K562 (cell line): Measurements from ENCODE around the gene MLC1. TPM values are rescaled to one million over a fixed set of nuclear protein-coding genes. Genes with fewer than 3 reads are reported as not detected.

ENCODE experiments used
- ATAC-seq: fragments of 200-7000 bp; cut with Tn5 transposase; 3 replicates; pipeline ENCODE4 v1.9.1; 2020; ENCODE audit warnings: moderate library complexity
- BruUV-seq: library from RNA; stranded (reverse); fragments of 400-500 nt; replicated peaks from 2 replicates; lab custom pipeline; 2021; lab: Mats Ljungman, UMichigan
- CTCF ChIA-PET: fragments of 300-600 bp; formaldehyde crosslinking; extraction: SDS; loops from one replicate; lab custom pipeline; 2021; ENCODE audit warnings: low intra/inter-chr PET ratio; lab: Yijun Ruan, JAX
- POLR2A ChIA-PET: fragments of 300-600, 350-650 bp; sonication (Branson Sonifier 250); formaldehyde crosslinking; extraction: SDS; loops from one replicate; lab custom pipeline; 2021; ENCODE audit warnings: antibody characterized with exemption, inconsistent platforms; lab: Yijun Ruan, JAX
- DNase-seq, 4 experiments: peaks; one replicate each; pipeline versions ENCODE4 v3.0.0 to v3.0.0-alpha.2; 2011 to 2018; ENCODE audit warnings: low spot score in 3 of 4, mixed read lengths in 3 of 4; ENCODE audit errors: extremely low read depth in 1 of 4
- FAIRE-seq: peaks from 2 replicates; lab custom pipeline; 2011; peaks lifted over from hg19 to GRCh38; lab: Jason Lieb, UNC
- H2AFZ ChIP-seq: 2 replicates; pipeline ENCODE4 v1.6.0; 2011; ENCODE audit warnings: low read depth, low read length, control low read depth, inconsistent platforms
- H3K27ac ChIP-seq: fragments of 200-600 bp; 3 replicates; pipeline ENCODE4 v1.8.0; 2011; ENCODE audit warnings: low read depth, mild to moderate bottlenecking, control low read depth, inconsistent platforms, low read length, moderate library complexity, mixed read lengths; ENCODE audit errors: extremely low read depth
- H3K27me3 ChIP-seq, 2 experiments: fragments of 300-600 bp in 1 of 2; 2 replicates in 1 of 2; 3 replicates in 1 of 2; pipeline versions ENCODE4 v1.6.0 to v1.8.0; 2011; ENCODE audit warnings: inconsistent platforms in 2 of 2, low read length in 2 of 2, mild to moderate bottlenecking in 1 of 2, mixed read lengths in 1 of 2, moderate library complexity in 1 of 2; ENCODE audit not compliant: control insufficient read depth in 2 of 2, insufficient read depth in 2 of 2
- H3K36me3 ChIP-seq: fragments of 300-600 bp; 3 replicates; pipeline ENCODE4 v1.8.0; 2011; ENCODE audit warnings: mild to moderate bottlenecking, low read length, inconsistent platforms; ENCODE audit not compliant: control insufficient read depth, insufficient read depth
- H3K4me1 ChIP-seq, 2 experiments: fragments of 200-600 bp in 1 of 2; replicated peaks in 1 of 2; 2 replicates in 1 of 2; 3 replicates in 1 of 2; pipeline versions ENCODE4 v1.5.1 to v1.8.0; 2011; ENCODE audit warnings: inconsistent platforms in 2 of 2, low read length in 2 of 2, mild to moderate bottlenecking in 1 of 2, mixed read lengths in 1 of 2, moderate library complexity in 1 of 2; ENCODE audit not compliant: control insufficient read depth in 2 of 2, insufficient read depth in 2 of 2
- H3K4me2 ChIP-seq: 2 replicates; pipeline ENCODE4 v1.6.1; 2011; ENCODE audit warnings: low read length, control low read depth, inconsistent platforms, mixed read lengths; ENCODE audit not compliant: insufficient read depth
- H3K4me3 ChIP-seq: fragments of 200-600 bp; sonication (generic), shearing (Covaris generic); 2 replicates; pipeline ENCODE4 v1.5.1; 2016; ENCODE audit warnings: control low read depth, inconsistent platforms
- H3K79me2 ChIP-seq: fragments of 200-600 bp; 3 replicates; pipeline ENCODE4 v1.8.0; 2011; ENCODE audit warnings: low read length, inconsistent platforms; ENCODE audit not compliant: control insufficient read depth, insufficient read depth
- H3K9ac ChIP-seq, 2 experiments: 2 replicates each; pipeline versions ENCODE4 v1.6.0 to v1.6.1; 2011; ENCODE audit warnings: low read depth in 2 of 2, low read length in 2 of 2, control low read depth in 1 of 2, inconsistent platforms in 1 of 2, mild to moderate bottlenecking in 1 of 2, mixed read lengths in 1 of 2; ENCODE audit not compliant: insufficient read depth in 1 of 2
- H3K9me1 ChIP-seq: one replicate; pipeline ENCODE4 v1.6.0; 2011; ENCODE audit warnings: inconsistent platforms, mild to moderate bottlenecking, low read length, moderate library complexity; ENCODE audit not compliant: control insufficient read depth, insufficient read depth
- H3K9me3 ChIP-seq: replicated peaks from 2 replicates; pipeline ENCODE4 v1.5.1; 2011; ENCODE audit warnings: low read depth, low read length, inconsistent platforms; ENCODE audit not compliant: control insufficient read depth, insufficient read depth
- H4K20me1 ChIP-seq: replicated peaks from 2 replicates; pipeline ENCODE4 v1.6.1; 2011; ENCODE audit warnings: low read length, inconsistent platforms, mixed read lengths; ENCODE audit not compliant: control insufficient read depth, insufficient read depth
- CBFA2T2 ChIP-seq: fragments of 450-650 bp; conservative IDR thresholded peaks from 2 replicates; pipeline ENCODE4 v1.6.1; 2017; ENCODE audit warnings: mild to moderate bottlenecking
- COPS2 ChIP-seq: fragments of 450-650 bp; conservative IDR thresholded peaks from 2 replicates; pipeline ENCODE4 v1.6.1; 2016; ENCODE audit warnings: mild to moderate bottlenecking, moderate library complexity
- DLX4 ChIP-seq: fragments of 250-450 bp; sonication (Bioruptor Pico); IDR thresholded peaks from 2 replicates; pipeline ENCODE4 v1.6.1; 2021; ENCODE audit warnings: mild to moderate bottlenecking
- GABPA ChIP-seq: fragments of 200-800 bp; sonication (Bioruptor generic); conservative IDR thresholded peaks from 2 replicates; pipeline ENCODE4 v1.6.1; 2016; ENCODE audit warnings: low read depth, missing genetic modification characterization, missing compliant biosample characterization
- ILF3 ChIP-seq: fragments of 450-650 bp; IDR thresholded peaks from 2 replicates; pipeline ENCODE4 v1.6.1; 2018; ENCODE audit warnings: antibody characterized with exemption, mild to moderate bottlenecking, moderate library complexity, borderline replicate concordance
- PTTG1 ChIP-seq: fragments of 450-650 bp; IDR thresholded peaks from 2 replicates; pipeline ENCODE4 v1.6.1; 2016; ENCODE audit warnings: low read depth, mild to moderate bottlenecking, missing genetic modification characterization, missing compliant biosample characterization
- RBM39 ChIP-seq: fragments of 200-400 bp; formaldehyde crosslinking; optimal IDR thresholded peaks from 2 replicates; pipeline ENCODE3; 2018; ENCODE audit warnings: low read depth, low read length
- SMAD3 ChIP-seq: fragments of 450-650 bp; formaldehyde crosslinking; conservative IDR thresholded peaks from 2 replicates; pipeline ENCODE4 v1.4.0; 2020; ENCODE audit warnings: mild to moderate bottlenecking
- STAT5A ChIP-seq: IDR thresholded peaks from 2 replicates; pipeline ENCODE4 v1.6.1; 2012; ENCODE audit warnings: low read length, inconsistent platforms, borderline replicate concordance
- ZC3H8 ChIP-seq: fragments of 450-650 bp; IDR thresholded peaks from 2 replicates; pipeline ENCODE4 v1.6.1; 2017
- ZKSCAN8 ChIP-seq: fragments of 200-800 bp; sonication (Bioruptor generic); IDR thresholded peaks from 2 replicates; pipeline ENCODE4 v1.6.1; 2016; ENCODE audit warnings: missing genetic modification characterization, missing compliant biosample characterization
- ZNF184 ChIP-seq: sonication (generic); formaldehyde crosslinking; IDR thresholded peaks from 2 replicates; pipeline ENCODE4 v1.5.0; 2020; ENCODE audit warnings: missing genetic modification reagents
- ZNF324 ChIP-seq: fragments of 250-450 bp; sonication (Bioruptor Pico); IDR thresholded peaks from 2 replicates; pipeline ENCODE4 v1.4.0; 2020; ENCODE audit warnings: mild to moderate bottlenecking
- WGBS: fragments of 100-300 bp; shearing (Covaris generic); methylation state at CpG from one replicate; pipeline ENCODE4 v1.1.6; 2016; ENCODE audit warnings: low coverage, mixed read lengths; ENCODE audit not compliant: insufficient coverage; ENCODE audit errors: missing lambda C conversion rate; 5-methylcytosine and 5-hydroxymethylcytosine counted together
- in situ Hi-C: fragments of 300-500 bp; cut with MboI; formaldehyde crosslinking; loops from 4 replicates; pipeline ENCODE4 v1.15.0; 2018; ENCODE audit warnings: inconsistent platforms, mixed read lengths
- intact Hi-C: fragments of 100-400 bp; cut with micrococcal nuclease; formaldehyde crosslinking; loops from 2 replicates; pipeline ENCODE4 v1.14.2; 2022
- polyA plus RNA-seq, 8 experiments: library from polyadenylated mRNA; depleted of rRNA in 4 of 8; stranded (reverse) in 5 of 8; unstranded in 3 of 8; fragments of >200 nt; fragmentation: Nextera tagmentation in 2 of 8; fragmentation: Illumina TruSeq in 1 of 8; extraction: Ambion mirVana in 2 of 8; extraction: Trizol in 1 of 8; gene quantifications; 2 replicates each; pipeline versions ENCODE4 v1.2.1 to v1.2.3, GENCODE V29; 2011 to 2014; ENCODE audit warnings: inconsistent platforms in 1 of 8, missing spikeins in 1 of 8
- total RNA-seq, 7 experiments: library from RNA; depleted of rRNA in 6 of 7; stranded (reverse); fragments of >200 nt in 6 of 7; fragmentation: Illumina TruSeq in 2 of 7; extraction: Trizol in 2 of 7; gene quantifications; 2 replicates each; pipeline versions ENCODE4 v1.2.1 to v1.2.3, GENCODE V29; 2011 to 2021; ENCODE audit warnings: low replicate concordance in 1 of 7
- TF ChIP-seq, protein P1 (sequence below): fragments of 250-450 bp; sonication (Bioruptor Pico); IDR thresholded peaks from 2 replicates; pipeline ENCODE4 v1.4.0; 2020
- TF ChIP-seq, protein P2 (sequence below): fragments of 450-650 bp; IDR thresholded peaks from 2 replicates; pipeline ENCODE4 v1.6.1; 2018; ENCODE audit warnings: mild to moderate bottlenecking, low read depth; ENCODE audit not compliant: partially characterized antibody

MLC1 gene
- total and polyA plus RNA-seq, 9 of the 15 experiments (the other 6 are each of a cell fraction or from before 2014, with no cell fraction given) = 0.06 to 0.98 (median 0.39) TPM

GRCh38 chr22:50125029-50125428, 39.8 kb upstream of the MLC1 start (continued):
- TF ChIP-seq, protein P1, sequence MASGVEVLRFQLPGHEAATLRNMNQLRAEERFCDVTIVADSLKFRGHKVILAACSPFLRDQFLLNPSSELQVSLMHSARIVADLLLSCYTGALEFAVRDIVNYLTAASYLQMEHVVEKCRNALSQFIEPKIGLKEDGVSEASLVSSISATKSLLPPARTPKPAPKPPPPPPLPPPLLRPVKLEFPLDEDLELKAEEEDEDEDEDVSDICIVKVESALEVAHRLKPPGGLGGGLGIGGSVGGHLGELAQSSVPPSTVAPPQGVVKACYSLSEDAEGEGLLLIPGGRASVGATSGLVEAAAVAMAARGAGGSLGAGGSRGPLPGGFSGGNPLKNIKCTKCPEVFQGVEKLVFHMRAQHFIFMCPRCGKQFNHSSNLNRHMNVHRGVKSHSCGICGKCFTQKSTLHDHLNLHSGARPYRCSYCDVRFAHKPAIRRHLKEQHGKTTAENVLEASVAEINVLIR (CRISPR knock-in tag) = no peak
- no peak for TF ChIP-seq GABPA (tag)
- no peak for TF ChIP-seq COPS2
- TF ChIP-seq, all 486 proteins: peak for 0

GRCh38 chr22:50123119-50123518, 37.9 kb upstream of the MLC1 start:
- in situ Hi-C loops (no loop called here), intact Hi-C loops (no loop called here)
- peaks cover 3% of the 10 kb centered on the region for H3K9me1 ChIP-seq
- ATAC-seq (no peak), FAIRE-seq (no peak), DNase-seq (no peak)
- POLR2A ChIA-PET = no interaction called here
- no peaks in the 10 kb centered on the region for H3K79me2 ChIP-seq
- peaks cover 10 to 19% of the 10 kb centered on the region in 2 experiments for H3K4me1 ChIP-seq
- no TSS peak for BruUV-seq
- no peaks in the 10 kb centered on the region for H3K27me3 ChIP-seq
- H4K20me1 ChIP-seq = no peaks in the 10 kb centered on the region
- no peak overlapping the region for H2AFZ ChIP-seq
- no peak overlapping the region for H3K9ac ChIP-seq
- H3K36me3 ChIP-seq = no peaks in the 10 kb centered on the region; the same call in 2 of the 3 replicates
- no CpG with 5 or more reads among the region's 4 CpGs for WGBS
- CTCF ChIA-PET = no interaction called here
- H3K27ac ChIP-seq = no peak overlapping the region
- H3K4me3 ChIP-seq = no peak overlapping the region
- H3K9me3 ChIP-seq = peaks cover 2% of the 10 kb centered on the region; the same call in 1 of the 2 replicates
- H3K4me2 ChIP-seq = no peak overlapping the region
- TF ChIP-seq PTTG1 (no peak), ZNF324 (peak; percentile 85), SMAD3 (CRISPR knock-in tag) (no peak), ZNF184 (CRISPR knock-in tag) (no peak), ILF3 (no peak), DLX4 (CRISPR knock-in tag) (no peak), CBFA2T2 (no peak), RBM39 (no peak), ZC3H8 (no peak), ZKSCAN8 (no peak), STAT5A (no peak)
- TF ChIP-seq, protein P2, sequence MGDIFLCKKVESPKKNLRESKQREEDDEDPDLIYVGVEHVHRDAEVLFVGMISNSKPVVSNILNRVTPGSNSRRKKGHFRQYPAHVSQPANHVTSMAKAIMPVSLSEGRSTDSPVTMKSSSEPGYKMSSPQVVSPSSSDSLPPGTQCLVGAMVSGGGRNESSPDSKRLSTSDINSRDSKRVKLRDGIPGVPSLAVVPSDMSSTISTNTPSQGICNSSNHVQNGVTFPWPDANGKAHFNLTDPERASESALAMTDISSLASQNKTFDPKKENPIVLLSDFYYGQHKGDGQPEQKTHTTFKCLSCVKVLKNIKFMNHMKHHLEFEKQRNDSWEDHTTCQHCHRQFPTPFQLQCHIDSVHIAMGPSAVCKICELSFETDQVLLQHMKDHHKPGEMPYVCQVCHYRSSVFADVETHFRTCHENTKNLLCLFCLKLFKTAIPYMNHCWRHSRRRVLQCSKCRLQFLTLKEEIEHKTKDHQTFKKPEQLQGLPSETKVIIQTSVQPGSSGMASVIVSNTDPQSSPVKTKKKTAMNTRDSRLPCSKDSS = peak; percentile 59
